ENCODE results near the gene ST8SIA5. TPM values are rescaled to one million over a fixed set of nuclear protein-coding genes. Genes with fewer than 3 reads are reported as not detected.

Gene ST8SIA5
- total RNA-seq, 1 experiment from 2014 or later: 0.54 TPM

GRCh38 chr18:46732201-46732600 is 24.7 kb downstream of the ST8SIA5 start:
- ChIA-PET CTCF (no interaction called here), RAD21 (ENCODE audit: low non-redundant PET in 1 of 2, low total read pairs in 2 of 2, uncharacterized antibody in 2 of 2, unreplicated experiment in 2 of 2) (no interaction called here), POLR2A (no interaction called here)
- Histone ChIP-seq H2AFZ (ENCODE audit: low read depth, low read length, poor library complexity, severe bottlenecking) (no peak overlapping the region), H3K27me3 (ENCODE audit: insufficient read depth, low read length) (no peaks in the 10 kb centered on the region), H3K4me3 (replicated peaks in 1 of 2; ENCODE audit: low read depth in 1 of 2, low read length in 2 of 2) (no peak overlapping the region), H3K27ac (ENCODE audit: low read depth, low read length) (no peak overlapping the region), H3K36me3 (ENCODE audit: control insufficient read depth in 1 of 2, insufficient read depth in 2 of 2, low read length in 2 of 2) (no peaks in the 10 kb centered on the region), H3K79me2 (ENCODE audit: insufficient read depth, low read length) (no peaks in the 10 kb centered on the region), H3K4me2 (ENCODE audit: low read length) (no peak overlapping the region), H3K9me2 (ENCODE audit: insufficient read depth) (no peaks in the 10 kb centered on the region), H3K9ac (ENCODE audit: low read length) (no peak overlapping the region), H3K9me3 (ENCODE audit: control insufficient read depth in 1 of 2, insufficient read depth in 1 of 2, low read depth in 1 of 2, low read length in 2 of 2) (peaks cover 8 to 15% of the 10 kb centered on the region in 2 experiments; a peak in 3 of 4 replicates), H3K4me1 (ENCODE audit: control insufficient read depth in 1 of 2, insufficient read depth in 2 of 2, low read length in 2 of 2) (no peaks in the 10 kb centered on the region), H4K20me1 (ENCODE audit: insufficient read depth) (no peaks in the 10 kb centered on the region)
- no TSS peak for BruUV-seq (replicated peaks)
- ATAC-seq (no peak), DNase-seq (ENCODE audit: low read depth, low spot score) (no peak)
- intact Hi-C loops (cut with micrococcal nuclease): no loop called here
- TF ChIP-seq ZNF274 (IDR thresholded peaks at IDR 0.05; ENCODE audit: low read depth, low read length) (no peak), CTCF (IDR thresholded peaks at IDR 0.05 in 2 of 3, conservative IDR thresholded peaks at IDR 0.05 in 1 of 3; ENCODE audit: borderline replicate concordance in 1 of 3, insufficient read depth in 1 of 3, low read depth in 2 of 3, low read length in 2 of 3) (no peak)

GRCh38 chr18:46731316-46731715 is 25.5 kb downstream of the ST8SIA5 start:
- H2AFZ ChIP-seq (ENCODE audit: low read depth, low read length, poor library complexity, severe bottlenecking): no peak overlapping the region
- no peak for ATAC-seq
- H3K4me3 ChIP-seq (replicated peaks in 1 of 2; ENCODE audit: low read depth in 1 of 2, low read length in 2 of 2): no peak overlapping the region
- TF ChIP-seq JUND (IDR thresholded peaks at IDR 0.05): no peak
- no peak for TF ChIP-seq MAX (IDR thresholded peaks at IDR 0.05)
- no peak for TF ChIP-seq RAD21 (IDR thresholded peaks at IDR 0.05; ENCODE audit: low read depth)
- BruUV-seq (replicated peaks): no TSS peak
- no peaks in the 10 kb centered on the region for H3K79me2 ChIP-seq (ENCODE audit: insufficient read depth, low read length)
- peaks cover 8 to 15% of the 10 kb centered on the region in 2 experiments; a peak in 3 of 4 replicates for H3K9me3 ChIP-seq (ENCODE audit: control insufficient read depth in 1 of 2, insufficient read depth in 1 of 2, low read depth in 1 of 2, low read length in 2 of 2)
- ChIA-PET POLR2A (no interaction called here), CTCF (no interaction called here), RAD21 (ENCODE audit: low non-redundant PET in 1 of 2, low total read pairs in 2 of 2, uncharacterized antibody in 2 of 2, unreplicated experiment in 2 of 2) (no interaction called here)
- no peaks in the 10 kb centered on the region for H3K9me2 ChIP-seq (ENCODE audit: insufficient read depth)
- no peaks in the 10 kb centered on the region for H4K20me1 ChIP-seq (ENCODE audit: insufficient read depth)
- no peaks in the 10 kb centered on the region for H3K27me3 ChIP-seq (ENCODE audit: insufficient read depth, low read length)
- no peak overlapping the region for H3K4me2 ChIP-seq (ENCODE audit: low read length)
- H3K4me1 ChIP-seq (ENCODE audit: control insufficient read depth in 1 of 2, insufficient read depth in 2 of 2, low read length in 2 of 2): no peaks in the 10 kb centered on the region
- no peak overlapping the region for H3K9ac ChIP-seq (ENCODE audit: low read length)
- no peaks in the 10 kb centered on the region for H3K36me3 ChIP-seq (ENCODE audit: control insufficient read depth in 1 of 2, insufficient read depth in 2 of 2, low read length in 2 of 2)
- intact Hi-C loops (cut with micrococcal nuclease): no loop called here
- no peak overlapping the region for H3K27ac ChIP-seq (ENCODE audit: low read depth, low read length)
- no peak for DNase-seq (ENCODE audit: low read depth, low spot score)

All from HCT116 (cell line).